Liver (tissue), 3 donors: Measurements from ENCODE around the gene CLPTM1.

Experiments used
- GABPA ChIP-seq, 2 donors: IDR thresholded peaks in 1 of 2; conservative IDR thresholded peaks in 1 of 2; 2 replicates each; pipeline ENCODE4 v1.6.1; 2016; ENCODE audit warnings: antibody characterized with exemption in 2 of 2, mild to moderate bottlenecking in 1 of 2, moderate library complexity in 1 of 2
- HNF4A ChIP-seq, 2 donors: conservative IDR thresholded peaks; 2 replicates each; pipeline ENCODE4 v1.6.1; 2016; ENCODE audit warnings: antibody characterized with exemption in 2 of 2, mild to moderate bottlenecking in 2 of 2
- JUND ChIP-seq, 2 donors: IDR thresholded peaks; 2 replicates each; pipeline ENCODE4 v1.6.1; 2016; ENCODE audit warnings: antibody characterized with exemption in 2 of 2
- NR2F2 ChIP-seq: IDR thresholded peaks from 2 replicates; pipeline ENCODE4 v1.6.1; 2016; ENCODE audit warnings: antibody characterized with exemption
- SP1 ChIP-seq: IDR thresholded peaks from 2 replicates; pipeline ENCODE4 v1.6.1; 2018; ENCODE audit warnings: antibody characterized with exemption, mild to moderate bottlenecking
- TAF1 ChIP-seq: conservative IDR thresholded peaks from 2 replicates; pipeline ENCODE4 v1.6.1; 2016; ENCODE audit warnings: antibody characterized with exemption, mild to moderate bottlenecking
- YY1 ChIP-seq: IDR thresholded peaks from 2 replicates; pipeline ENCODE4 v1.6.1; 2016; ENCODE audit warnings: antibody characterized with exemption, mild to moderate bottlenecking
- TF ChIP-seq, protein P1 (sequence below): IDR thresholded peaks from 2 replicates; pipeline ENCODE4 v1.6.1; 2016; ENCODE audit warnings: antibody characterized with exemption
- TF ChIP-seq, protein P2 (sequence below): fragments of 150-350 bp; IDR thresholded peaks from 2 replicates; pipeline ENCODE4 v1.5.1; 2017; ENCODE audit warnings: improper control_type of control experiment, low read depth, low read length; ENCODE audit not compliant: missing input control
- TF ChIP-seq, protein P3 (sequence below): IDR thresholded peaks from 2 replicates; pipeline ENCODE4 v1.6.1; 2016; ENCODE audit warnings: antibody characterized with exemption, mild to moderate bottlenecking
- TF ChIP-seq, protein P4 (sequence below): IDR thresholded peaks from 2 replicates; pipeline ENCODE4 v1.6.1; 2016; ENCODE audit warnings: antibody characterized with exemption
- donor health status: healthy.
- donor health status: healthy.

DNA sequence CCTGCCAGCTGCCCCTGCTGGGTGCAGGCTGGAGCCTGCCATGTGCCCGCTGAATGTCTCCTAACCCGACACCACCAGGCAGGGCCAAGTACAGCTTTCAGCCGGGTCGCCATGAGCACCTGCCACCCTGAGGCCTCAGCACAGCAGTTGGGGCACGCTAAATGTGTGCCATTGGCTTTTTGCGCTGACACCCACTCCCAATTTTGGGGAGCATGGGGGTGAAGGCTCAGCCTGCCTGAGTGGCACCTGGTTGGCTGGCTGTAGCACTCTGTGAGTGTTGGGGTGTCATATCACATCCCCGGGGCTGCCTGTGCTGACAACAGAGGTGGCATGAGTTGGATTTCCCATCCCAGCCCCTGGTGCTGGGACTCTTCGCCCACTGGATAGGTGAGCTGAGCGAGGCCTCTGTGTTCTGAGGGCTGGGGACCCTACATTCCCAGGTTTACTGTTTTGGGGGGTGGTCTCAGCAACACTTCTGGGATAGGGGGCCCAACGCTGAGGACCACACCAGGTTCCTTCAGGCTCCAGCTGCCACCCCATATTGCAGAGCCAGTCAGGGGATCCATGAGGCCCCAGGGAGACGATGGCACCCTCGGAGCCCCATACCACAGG is 38.9 kb downstream of the CLPTM1 start:
- TF ChIP-seq SP1: no peak
- TF ChIP-seq, protein P1, sequence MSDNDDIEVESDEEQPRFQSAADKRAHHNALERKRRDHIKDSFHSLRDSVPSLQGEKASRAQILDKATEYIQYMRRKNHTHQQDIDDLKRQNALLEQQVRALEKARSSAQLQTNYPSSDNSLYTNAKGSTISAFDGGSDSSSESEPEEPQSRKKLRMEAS: no peak
- TF ChIP-seq, protein P2, sequence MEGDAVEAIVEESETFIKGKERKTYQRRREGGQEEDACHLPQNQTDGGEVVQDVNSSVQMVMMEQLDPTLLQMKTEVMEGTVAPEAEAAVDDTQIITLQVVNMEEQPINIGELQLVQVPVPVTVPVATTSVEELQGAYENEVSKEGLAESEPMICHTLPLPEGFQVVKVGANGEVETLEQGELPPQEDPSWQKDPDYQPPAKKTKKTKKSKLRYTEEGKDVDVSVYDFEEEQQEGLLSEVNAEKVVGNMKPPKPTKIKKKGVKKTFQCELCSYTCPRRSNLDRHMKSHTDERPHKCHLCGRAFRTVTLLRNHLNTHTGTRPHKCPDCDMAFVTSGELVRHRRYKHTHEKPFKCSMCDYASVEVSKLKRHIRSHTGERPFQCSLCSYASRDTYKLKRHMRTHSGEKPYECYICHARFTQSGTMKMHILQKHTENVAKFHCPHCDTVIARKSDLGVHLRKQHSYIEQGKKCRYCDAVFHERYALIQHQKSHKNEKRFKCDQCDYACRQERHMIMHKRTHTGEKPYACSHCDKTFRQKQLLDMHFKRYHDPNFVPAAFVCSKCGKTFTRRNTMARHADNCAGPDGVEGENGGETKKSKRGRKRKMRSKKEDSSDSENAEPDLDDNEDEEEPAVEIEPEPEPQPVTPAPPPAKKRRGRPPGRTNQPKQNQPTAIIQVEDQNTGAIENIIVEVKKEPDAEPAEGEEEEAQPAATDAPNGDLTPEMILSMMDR: no peak
- TF ChIP-seq GABPA (IDR thresholded peaks at IDR 0.05 in 1 of 2, conservative IDR thresholded peaks at IDR 0.05 in 1 of 2): no peak
- TF ChIP-seq JUND (IDR thresholded peaks at IDR 0.05): no peak
- TF ChIP-seq, protein P3, sequence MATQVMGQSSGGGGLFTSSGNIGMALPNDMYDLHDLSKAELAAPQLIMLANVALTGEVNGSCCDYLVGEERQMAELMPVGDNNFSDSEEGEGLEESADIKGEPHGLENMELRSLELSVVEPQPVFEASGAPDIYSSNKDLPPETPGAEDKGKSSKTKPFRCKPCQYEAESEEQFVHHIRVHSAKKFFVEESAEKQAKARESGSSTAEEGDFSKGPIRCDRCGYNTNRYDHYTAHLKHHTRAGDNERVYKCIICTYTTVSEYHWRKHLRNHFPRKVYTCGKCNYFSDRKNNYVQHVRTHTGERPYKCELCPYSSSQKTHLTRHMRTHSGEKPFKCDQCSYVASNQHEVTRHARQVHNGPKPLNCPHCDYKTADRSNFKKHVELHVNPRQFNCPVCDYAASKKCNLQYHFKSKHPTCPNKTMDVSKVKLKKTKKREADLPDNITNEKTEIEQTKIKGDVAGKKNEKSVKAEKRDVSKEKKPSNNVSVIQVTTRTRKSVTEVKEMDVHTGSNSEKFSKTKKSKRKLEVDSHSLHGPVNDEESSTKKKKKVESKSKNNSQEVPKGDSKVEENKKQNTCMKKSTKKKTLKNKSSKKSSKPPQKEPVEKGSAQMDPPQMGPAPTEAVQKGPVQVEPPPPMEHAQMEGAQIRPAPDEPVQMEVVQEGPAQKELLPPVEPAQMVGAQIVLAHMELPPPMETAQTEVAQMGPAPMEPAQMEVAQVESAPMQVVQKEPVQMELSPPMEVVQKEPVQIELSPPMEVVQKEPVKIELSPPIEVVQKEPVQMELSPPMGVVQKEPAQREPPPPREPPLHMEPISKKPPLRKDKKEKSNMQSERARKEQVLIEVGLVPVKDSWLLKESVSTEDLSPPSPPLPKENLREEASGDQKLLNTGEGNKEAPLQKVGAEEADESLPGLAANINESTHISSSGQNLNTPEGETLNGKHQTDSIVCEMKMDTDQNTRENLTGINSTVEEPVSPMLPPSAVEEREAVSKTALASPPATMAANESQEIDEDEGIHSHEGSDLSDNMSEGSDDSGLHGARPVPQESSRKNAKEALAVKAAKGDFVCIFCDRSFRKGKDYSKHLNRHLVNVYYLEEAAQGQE: no peak
- no peak for TF ChIP-seq TAF1
- no peak for TF ChIP-seq NR2F2
- TF ChIP-seq, protein P4, sequence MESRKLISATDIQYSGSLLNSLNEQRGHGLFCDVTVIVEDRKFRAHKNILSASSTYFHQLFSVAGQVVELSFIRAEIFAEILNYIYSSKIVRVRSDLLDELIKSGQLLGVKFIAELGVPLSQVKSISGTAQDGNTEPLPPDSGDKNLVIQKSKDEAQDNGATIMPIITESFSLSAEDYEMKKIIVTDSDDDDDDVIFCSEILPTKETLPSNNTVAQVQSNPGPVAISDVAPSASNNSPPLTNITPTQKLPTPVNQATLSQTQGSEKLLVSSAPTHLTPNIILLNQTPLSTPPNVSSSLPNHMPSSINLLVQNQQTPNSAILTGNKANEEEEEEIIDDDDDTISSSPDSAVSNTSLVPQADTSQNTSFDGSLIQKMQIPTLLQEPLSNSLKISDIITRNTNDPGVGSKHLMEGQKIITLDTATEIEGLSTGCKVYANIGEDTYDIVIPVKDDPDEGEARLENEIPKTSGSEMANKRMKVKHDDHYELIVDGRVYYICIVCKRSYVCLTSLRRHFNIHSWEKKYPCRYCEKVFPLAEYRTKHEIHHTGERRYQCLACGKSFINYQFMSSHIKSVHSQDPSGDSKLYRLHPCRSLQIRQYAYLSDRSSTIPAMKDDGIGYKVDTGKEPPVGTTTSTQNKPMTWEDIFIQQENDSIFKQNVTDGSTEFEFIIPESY: no peak
- TF ChIP-seq YY1: no peak
- TF ChIP-seq HNF4A (conservative IDR thresholded peaks at IDR 0.05): no peak
